GM06990 (cell line): Measurements from ENCODE around the gene S100A11.

Experiments
- DNase-seq: peaks from one replicate; pipeline ENCODE4 v3.0.0-alpha.2; 2011; ENCODE audit not compliant: insufficient read length; ENCODE audit errors: extremely low read depth
- H3K27me3 ChIP-seq: replicated peaks from 2 replicates; pipeline ENCODE4 v1.6.0; 2011; ENCODE audit warnings: low read length; ENCODE audit not compliant: control insufficient read depth, insufficient read depth
- H3K36me3 ChIP-seq: 2 replicates; pipeline ENCODE4 v1.5.1; 2011; ENCODE audit warnings: low read length; ENCODE audit not compliant: control insufficient read depth, insufficient read depth
- H3K4me3 ChIP-seq: replicated peaks from 2 replicates; pipeline ENCODE4 v1.5.1; 2011; ENCODE audit warnings: low read depth, mild to moderate bottlenecking, control low read depth, low read length
- TF ChIP-seq, protein P1 (sequence below): IDR thresholded peaks from 2 replicates; pipeline ENCODE4 v1.5.1; 2011; ENCODE audit warnings: low read length, control low read depth, mild to moderate bottlenecking, inconsistent platforms; ENCODE audit not compliant: insufficient read depth, poor library complexity, severe bottlenecking

S100A11 gene

DNA sequence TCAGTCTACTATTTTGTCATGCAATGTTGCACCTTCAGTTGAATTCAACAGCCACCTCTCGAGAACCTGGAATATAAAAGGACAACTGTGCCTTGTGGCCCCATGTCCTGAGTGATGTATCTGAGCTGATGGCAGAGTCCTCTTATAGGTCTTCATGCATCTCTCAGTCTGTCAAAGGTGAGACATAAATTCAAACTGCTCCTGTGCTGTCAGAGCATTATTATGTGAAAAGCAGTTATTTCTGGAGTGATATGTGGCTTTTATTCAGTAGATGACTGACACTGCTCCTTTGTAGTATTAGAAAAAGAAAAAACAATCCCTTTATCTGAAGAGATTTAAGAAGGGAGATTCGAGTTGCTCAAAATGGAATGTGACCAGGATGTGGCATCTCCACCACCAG lies 51.5 kb downstream of the S100A11 start:
- no peaks in the 10 kb centered on the region for H3K36me3 ChIP-seq
- no peak overlapping the region for H3K4me3 ChIP-seq
- peaks cover 2% of the 10 kb centered on the region; the same call in 1 of the 2 replicates for H3K27me3 ChIP-seq
- TF ChIP-seq, protein P1, sequence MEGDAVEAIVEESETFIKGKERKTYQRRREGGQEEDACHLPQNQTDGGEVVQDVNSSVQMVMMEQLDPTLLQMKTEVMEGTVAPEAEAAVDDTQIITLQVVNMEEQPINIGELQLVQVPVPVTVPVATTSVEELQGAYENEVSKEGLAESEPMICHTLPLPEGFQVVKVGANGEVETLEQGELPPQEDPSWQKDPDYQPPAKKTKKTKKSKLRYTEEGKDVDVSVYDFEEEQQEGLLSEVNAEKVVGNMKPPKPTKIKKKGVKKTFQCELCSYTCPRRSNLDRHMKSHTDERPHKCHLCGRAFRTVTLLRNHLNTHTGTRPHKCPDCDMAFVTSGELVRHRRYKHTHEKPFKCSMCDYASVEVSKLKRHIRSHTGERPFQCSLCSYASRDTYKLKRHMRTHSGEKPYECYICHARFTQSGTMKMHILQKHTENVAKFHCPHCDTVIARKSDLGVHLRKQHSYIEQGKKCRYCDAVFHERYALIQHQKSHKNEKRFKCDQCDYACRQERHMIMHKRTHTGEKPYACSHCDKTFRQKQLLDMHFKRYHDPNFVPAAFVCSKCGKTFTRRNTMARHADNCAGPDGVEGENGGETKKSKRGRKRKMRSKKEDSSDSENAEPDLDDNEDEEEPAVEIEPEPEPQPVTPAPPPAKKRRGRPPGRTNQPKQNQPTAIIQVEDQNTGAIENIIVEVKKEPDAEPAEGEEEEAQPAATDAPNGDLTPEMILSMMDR: no peak
- no peak for DNase-seq

DNA sequence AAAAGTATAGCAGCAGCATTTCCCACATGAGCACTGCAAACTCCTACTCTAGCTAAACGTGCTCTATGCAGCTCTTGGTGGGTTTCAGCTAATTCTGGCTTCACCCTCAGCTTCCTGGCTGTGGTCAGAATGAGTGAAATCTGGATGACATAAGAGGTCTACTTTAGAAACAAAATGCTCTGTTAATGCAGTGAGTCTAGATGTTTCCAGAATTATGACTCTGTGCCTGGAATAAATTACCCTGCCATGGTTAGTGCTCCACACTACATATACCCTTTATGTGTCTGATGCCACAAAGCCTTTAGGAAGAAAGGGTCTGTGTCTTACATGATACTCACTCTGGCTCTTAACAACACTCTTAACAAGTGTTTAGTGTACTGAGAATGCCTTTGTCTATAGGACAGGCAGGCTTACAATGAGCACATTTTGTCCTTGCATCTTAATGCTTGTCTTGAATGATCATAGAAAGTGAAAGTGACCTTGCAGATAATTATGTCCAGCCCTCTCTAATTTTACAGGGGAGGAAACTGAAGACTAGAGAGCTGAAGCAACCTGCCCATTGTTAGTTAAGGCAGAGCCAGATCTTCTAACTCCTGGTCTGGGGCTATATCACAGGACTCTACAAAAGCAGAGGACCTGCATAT lies 52.4 kb downstream of the S100A11 start:
- Histone ChIP-seq H3K4me3 (no peak overlapping the region), H3K36me3 (no peaks in the 10 kb centered on the region), H3K27me3 (peaks cover 2% of the 10 kb centered on the region; the same call in 1 of the 2 replicates)
- DNase-seq: peak; percentile 38
- TF ChIP-seq, protein P1: no peak
